K562 (cell line): Measurements from ENCODE around the gene TOGARAM2. TPM values are rescaled to one million over a fixed set of nuclear protein-coding genes. Genes with fewer than 3 reads are reported as not detected.
A peak's percentile ranks its signal among the peaks of the same experiment; 100 is the strongest.

ENCODE experiments used
- ATAC-seq: fragments of 200-7000 bp; cut with Tn5 transposase; 3 replicates; pipeline ENCODE4 v1.9.1; 2020; ENCODE audit warnings: moderate library complexity
- BruUV-seq: library from RNA; stranded (reverse); fragments of 400-500 nt; replicated peaks from 2 replicates; lab custom pipeline; 2021; lab: Mats Ljungman, UMichigan
- CTCF ChIA-PET: fragments of 300-600 bp; formaldehyde crosslinking; extraction: SDS; loops from one replicate; lab custom pipeline; 2021; ENCODE audit warnings: low intra/inter-chr PET ratio; lab: Yijun Ruan, JAX
- POLR2A ChIA-PET: fragments of 300-600, 350-650 bp; sonication (Branson Sonifier 250); formaldehyde crosslinking; extraction: SDS; loops from one replicate; lab custom pipeline; 2021; ENCODE audit warnings: antibody characterized with exemption, inconsistent platforms; lab: Yijun Ruan, JAX
- DNase-seq, 4 experiments: peaks; one replicate each; pipeline versions ENCODE4 v3.0.0 to v3.0.0-alpha.2; 2011 to 2018; ENCODE audit warnings: low spot score in 3 of 4, mixed read lengths in 3 of 4; ENCODE audit errors: extremely low read depth in 1 of 4
- FAIRE-seq: peaks from 2 replicates; lab custom pipeline; 2011; peaks lifted over from hg19 to GRCh38; lab: Jason Lieb, UNC
- H2AFZ ChIP-seq: 2 replicates; pipeline ENCODE4 v1.6.0; 2011; ENCODE audit warnings: low read depth, low read length, control low read depth, inconsistent platforms
- H3K27ac ChIP-seq: fragments of 200-600 bp; 3 replicates; pipeline ENCODE4 v1.8.0; 2011; ENCODE audit warnings: low read depth, mild to moderate bottlenecking, control low read depth, inconsistent platforms, low read length, moderate library complexity, mixed read lengths; ENCODE audit errors: extremely low read depth
- H3K27me3 ChIP-seq, 2 experiments: fragments of 300-600 bp in 1 of 2; 2 replicates in 1 of 2; 3 replicates in 1 of 2; pipeline versions ENCODE4 v1.6.0 to v1.8.0; 2011; ENCODE audit warnings: inconsistent platforms in 2 of 2, low read length in 2 of 2, mild to moderate bottlenecking in 1 of 2, mixed read lengths in 1 of 2, moderate library complexity in 1 of 2; ENCODE audit not compliant: control insufficient read depth in 2 of 2, insufficient read depth in 2 of 2
- H3K36me3 ChIP-seq: fragments of 300-600 bp; 3 replicates; pipeline ENCODE4 v1.8.0; 2011; ENCODE audit warnings: mild to moderate bottlenecking, low read length, inconsistent platforms; ENCODE audit not compliant: control insufficient read depth, insufficient read depth
- H3K4me1 ChIP-seq, 2 experiments: fragments of 200-600 bp in 1 of 2; replicated peaks in 1 of 2; 2 replicates in 1 of 2; 3 replicates in 1 of 2; pipeline versions ENCODE4 v1.5.1 to v1.8.0; 2011; ENCODE audit warnings: inconsistent platforms in 2 of 2, low read length in 2 of 2, mild to moderate bottlenecking in 1 of 2, mixed read lengths in 1 of 2, moderate library complexity in 1 of 2; ENCODE audit not compliant: control insufficient read depth in 2 of 2, insufficient read depth in 2 of 2
- H3K4me2 ChIP-seq: 2 replicates; pipeline ENCODE4 v1.6.1; 2011; ENCODE audit warnings: low read length, control low read depth, inconsistent platforms, mixed read lengths; ENCODE audit not compliant: insufficient read depth
- H3K4me3 ChIP-seq: fragments of 200-600 bp; sonication (generic), shearing (Covaris generic); 2 replicates; pipeline ENCODE4 v1.5.1; 2016; ENCODE audit warnings: control low read depth, inconsistent platforms
- H3K79me2 ChIP-seq: fragments of 200-600 bp; 3 replicates; pipeline ENCODE4 v1.8.0; 2011; ENCODE audit warnings: low read length, inconsistent platforms; ENCODE audit not compliant: control insufficient read depth, insufficient read depth
- H3K9ac ChIP-seq, 2 experiments: 2 replicates each; pipeline versions ENCODE4 v1.6.0 to v1.6.1; 2011; ENCODE audit warnings: low read depth in 2 of 2, low read length in 2 of 2, control low read depth in 1 of 2, inconsistent platforms in 1 of 2, mild to moderate bottlenecking in 1 of 2, mixed read lengths in 1 of 2; ENCODE audit not compliant: insufficient read depth in 1 of 2
- H3K9me1 ChIP-seq: one replicate; pipeline ENCODE4 v1.6.0; 2011; ENCODE audit warnings: inconsistent platforms, mild to moderate bottlenecking, low read length, moderate library complexity; ENCODE audit not compliant: control insufficient read depth, insufficient read depth
- H3K9me3 ChIP-seq: replicated peaks from 2 replicates; pipeline ENCODE4 v1.5.1; 2011; ENCODE audit warnings: low read depth, low read length, inconsistent platforms; ENCODE audit not compliant: control insufficient read depth, insufficient read depth
- H4K20me1 ChIP-seq: replicated peaks from 2 replicates; pipeline ENCODE4 v1.6.1; 2011; ENCODE audit warnings: low read length, inconsistent platforms, mixed read lengths; ENCODE audit not compliant: control insufficient read depth, insufficient read depth
- BCOR ChIP-seq: fragments of 450-650 bp; IDR thresholded peaks from 2 replicates; pipeline ENCODE4 v1.6.1; 2016
- TEAD1 ChIP-seq, 2 experiments: fragments of 450-650 bp in 1 of 2; sonication (generic) in 1 of 2; formaldehyde crosslinking; IDR thresholded peaks; 2 replicates each; pipeline versions ENCODE4 v1.4.0 to v1.8.0; 2020 to 2022; ENCODE audit warnings: mild to moderate bottlenecking in 2 of 2, missing genetic modification reagents in 1 of 2
- WGBS: fragments of 100-300 bp; shearing (Covaris generic); methylation state at CpG from one replicate; pipeline ENCODE4 v1.1.6; 2016; ENCODE audit warnings: low coverage, mixed read lengths; ENCODE audit not compliant: insufficient coverage; ENCODE audit errors: missing lambda C conversion rate; 5-methylcytosine and 5-hydroxymethylcytosine counted together
- in situ Hi-C: fragments of 300-500 bp; cut with MboI; formaldehyde crosslinking; loops from 4 replicates; pipeline ENCODE4 v1.15.0; 2018; ENCODE audit warnings: inconsistent platforms, mixed read lengths
- intact Hi-C: fragments of 100-400 bp; cut with micrococcal nuclease; formaldehyde crosslinking; loops from 2 replicates; pipeline ENCODE4 v1.14.2; 2022
- polyA plus RNA-seq, 8 experiments: library from polyadenylated mRNA; depleted of rRNA in 4 of 8; stranded (reverse) in 5 of 8; unstranded in 3 of 8; fragments of >200 nt; fragmentation: Nextera tagmentation in 2 of 8; fragmentation: Illumina TruSeq in 1 of 8; extraction: Ambion mirVana in 2 of 8; extraction: Trizol in 1 of 8; gene quantifications; 2 replicates each; pipeline versions ENCODE4 v1.2.1 to v1.2.3, GENCODE V29; 2011 to 2014; ENCODE audit warnings: inconsistent platforms in 1 of 8, missing spikeins in 1 of 8
- total RNA-seq, 7 experiments: library from RNA; depleted of rRNA in 6 of 7; stranded (reverse); fragments of >200 nt in 6 of 7; fragmentation: Illumina TruSeq in 2 of 7; extraction: Trizol in 2 of 7; gene quantifications; 2 replicates each; pipeline versions ENCODE4 v1.2.1 to v1.2.3, GENCODE V29; 2011 to 2021; ENCODE audit warnings: low replicate concordance in 1 of 7
- TF ChIP-seq, protein P1 (sequence below), 3 experiments: IDR thresholded peaks in 2 of 3; conservative IDR thresholded peaks in 1 of 3; 2 replicates each; pipeline ENCODE4 v1.5.1; 2011 to 2012; ENCODE audit warnings: low read length in 3 of 3, mild to moderate bottlenecking in 3 of 3, control low read depth in 2 of 3, improper control_type of control experiment in 1 of 3, inconsistent platforms in 1 of 3, low read depth in 1 of 3, mixed read lengths in 1 of 3, moderate library complexity in 1 of 3; ENCODE audit not compliant: insufficient read depth in 2 of 3
- TF ChIP-seq, protein P2 (sequence below), 2 experiments: IDR thresholded peaks; 2 replicates each; pipeline ENCODE4 v1.6.1; 2011; ENCODE audit warnings: borderline replicate concordance in 1 of 2, control low read depth in 1 of 2, low read depth in 1 of 2, low read length in 1 of 2, mild to moderate bottlenecking in 1 of 2, mixed read lengths in 1 of 2, moderate library complexity in 1 of 2; ENCODE audit not compliant: insufficient read depth in 1 of 2, insufficient read length in 1 of 2, poor library complexity in 1 of 2, severe bottlenecking in 1 of 2; ENCODE audit errors: extremely low read depth in 1 of 2
- TF ChIP-seq, protein P3 (sequence below), 2 experiments: fragments of 450-650 bp; IDR thresholded peaks; 2 replicates each; pipeline ENCODE4 v1.6.1; 2018; ENCODE audit warnings: mild to moderate bottlenecking in 2 of 2, low read depth in 1 of 2; ENCODE audit not compliant: partially characterized antibody in 2 of 2
- TF ChIP-seq, protein P4 (sequence below), 2 experiments: IDR thresholded peaks; 2 replicates each; pipeline ENCODE4 v1.6.1; 2012; ENCODE audit warnings: improper control_type of control experiment in 2 of 2, low read depth in 2 of 2, low read length in 2 of 2, borderline replicate concordance in 1 of 2

Gene TOGARAM2
- total and polyA plus RNA-seq, 9 of the 15 experiments (the other 6 are each of a cell fraction or from before 2014, with no cell fraction given), result not detected

DNA sequence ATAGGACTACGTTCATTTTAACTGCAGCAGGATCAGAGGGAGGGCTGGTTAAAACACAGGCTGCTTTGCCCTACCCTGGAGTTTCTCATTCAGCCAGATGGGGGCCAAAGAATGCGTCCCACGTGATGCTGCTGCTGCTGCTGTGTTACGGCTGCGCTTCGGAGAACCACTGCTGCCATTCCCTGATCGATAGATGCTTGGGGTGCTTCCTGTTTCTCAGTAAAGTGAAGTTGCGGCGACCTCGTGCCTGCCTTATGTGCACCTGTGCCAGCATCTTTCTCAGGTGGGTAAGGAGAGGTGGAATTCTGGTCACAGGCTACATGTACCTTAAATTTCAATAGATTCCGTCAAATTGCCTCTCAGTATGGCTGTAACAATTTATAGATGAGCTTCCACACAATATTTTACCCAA is 24.7 kb upstream of the TOGARAM2 start (continued):
- TF ChIP-seq, protein P1, sequence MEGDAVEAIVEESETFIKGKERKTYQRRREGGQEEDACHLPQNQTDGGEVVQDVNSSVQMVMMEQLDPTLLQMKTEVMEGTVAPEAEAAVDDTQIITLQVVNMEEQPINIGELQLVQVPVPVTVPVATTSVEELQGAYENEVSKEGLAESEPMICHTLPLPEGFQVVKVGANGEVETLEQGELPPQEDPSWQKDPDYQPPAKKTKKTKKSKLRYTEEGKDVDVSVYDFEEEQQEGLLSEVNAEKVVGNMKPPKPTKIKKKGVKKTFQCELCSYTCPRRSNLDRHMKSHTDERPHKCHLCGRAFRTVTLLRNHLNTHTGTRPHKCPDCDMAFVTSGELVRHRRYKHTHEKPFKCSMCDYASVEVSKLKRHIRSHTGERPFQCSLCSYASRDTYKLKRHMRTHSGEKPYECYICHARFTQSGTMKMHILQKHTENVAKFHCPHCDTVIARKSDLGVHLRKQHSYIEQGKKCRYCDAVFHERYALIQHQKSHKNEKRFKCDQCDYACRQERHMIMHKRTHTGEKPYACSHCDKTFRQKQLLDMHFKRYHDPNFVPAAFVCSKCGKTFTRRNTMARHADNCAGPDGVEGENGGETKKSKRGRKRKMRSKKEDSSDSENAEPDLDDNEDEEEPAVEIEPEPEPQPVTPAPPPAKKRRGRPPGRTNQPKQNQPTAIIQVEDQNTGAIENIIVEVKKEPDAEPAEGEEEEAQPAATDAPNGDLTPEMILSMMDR (IDR thresholded peaks at IDR 0.05 in 2 of 3, conservative IDR thresholded peaks at IDR 0.05 in 1 of 3; ENCODE audit: insufficient read depth in 2 of 3, low read depth in 1 of 3, low read length in 3 of 3), result peak; percentile 36 to 49 (median 41); a peak in 4 of 6 replicates
- TF ChIP-seq TEAD1 (CRISPR knock-in tag; IDR thresholded peaks at IDR 0.05), result peak in 1 of 2 experiments; percentile 90; a peak in 3 of 4 replicates
- TF ChIP-seq, protein P2, sequence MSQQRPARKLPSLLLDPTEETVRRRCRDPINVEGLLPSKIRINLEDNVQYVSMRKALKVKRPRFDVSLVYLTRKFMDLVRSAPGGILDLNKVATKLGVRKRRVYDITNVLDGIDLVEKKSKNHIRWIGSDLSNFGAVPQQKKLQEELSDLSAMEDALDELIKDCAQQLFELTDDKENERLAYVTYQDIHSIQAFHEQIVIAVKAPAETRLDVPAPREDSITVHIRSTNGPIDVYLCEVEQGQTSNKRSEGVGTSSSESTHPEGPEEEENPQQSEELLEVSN (IDR thresholded peaks at IDR 0.05; ENCODE audit: borderline replicate concordance in 1 of 2, extremely low read depth in 1 of 2, insufficient read depth in 1 of 2, insufficient read length in 1 of 2, low read depth in 1 of 2, low read length in 1 of 2, poor library complexity in 1 of 2, severe bottlenecking in 1 of 2), result peak in 1 of 2 experiments; percentile 22

DNA sequence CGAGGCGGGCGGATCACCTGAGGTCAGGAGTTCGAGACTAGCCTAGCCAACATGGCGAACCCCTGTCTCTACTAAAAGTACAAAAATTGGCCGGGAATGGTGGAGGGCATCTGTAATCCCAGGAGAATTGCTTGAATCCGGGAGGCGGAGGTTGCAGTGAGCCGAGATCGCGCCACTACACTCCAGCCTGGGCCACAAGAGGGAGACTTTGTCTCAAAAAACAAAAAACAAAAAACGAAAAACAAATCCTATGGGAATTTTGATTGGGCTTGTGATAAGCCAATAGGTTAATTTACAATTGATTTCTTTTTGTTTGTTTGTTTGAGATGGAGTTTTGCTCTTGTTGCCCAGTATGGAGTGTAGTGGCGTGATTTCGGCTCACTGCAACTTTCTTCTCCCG is 24.2 kb upstream of the TOGARAM2 start:
- H3K9me3 ChIP-seq, result no peaks in the 10 kb centered on the region
- H3K4me3 ChIP-seq, result 0 out of 2 replicates have a peak overlapping the region, but pooled peaks have one; percentile 6
- 0 out of 3 replicates have a peak, but pooled peaks have one; percentile 38 for ATAC-seq
- in situ Hi-C loops, result loop anchor here (5.0 to 25.0 kb wide), 3 partner anchors 135 to 1105 kb away; no protein-coding TSS in a partner anchor
- peak in 1 of 4 experiments; percentile 21 for DNase-seq
- peak overlapping the region; percentile 59; the same call in 1 of the 2 replicates for H3K4me2 ChIP-seq
- 19% methylated on average over 15 of the region's 15 CpGs for WGBS
- no peaks in the 10 kb centered on the region for H3K36me3 ChIP-seq
- no peak overlapping the region for H3K27ac ChIP-seq
- H4K20me1 ChIP-seq, result peaks cover 4% of the 10 kb centered on the region; the same call in 1 of the 2 replicates
- intact Hi-C loops, result loop anchor here (5.0 to 10.0 kb wide), 5 partner anchors 55 to 1118 kb away; no protein-coding TSS in a partner anchor
- H3K4me1 ChIP-seq, result peaks cover 5 to 6% of the 10 kb centered on the region in 2 experiments; a peak in 4 of 5 replicates
- H3K9ac ChIP-seq, result no peak overlapping the region
- H2AFZ ChIP-seq, result peak overlapping the region; percentile 26; the same call in 1 of the 2 replicates
- ChIA-PET POLR2A (interaction anchor here (0.7 kb wide), 1 partner anchor 12 kb away, joined by 3 read pairs; no protein-coding TSS in a partner anchor), CTCF (interaction anchor here (0.6 to 3.9 kb wide), 5 partner anchors 62 to 1070 kb away, joined by 3 to 48 read pairs (median 5); no protein-coding TSS in a partner anchor)
- no peaks in the 10 kb centered on the region for H3K9me1 ChIP-seq
- BruUV-seq, result no TSS peak
- H3K27me3 ChIP-seq, result peaks cover 16 to 18% of the 10 kb centered on the region in 2 experiments; a peak in 4 of 5 replicates
- H3K79me2 ChIP-seq, result no peaks in the 10 kb centered on the region
- peak; percentile 72 for FAIRE-seq
- TF ChIP-seq, protein P3, sequence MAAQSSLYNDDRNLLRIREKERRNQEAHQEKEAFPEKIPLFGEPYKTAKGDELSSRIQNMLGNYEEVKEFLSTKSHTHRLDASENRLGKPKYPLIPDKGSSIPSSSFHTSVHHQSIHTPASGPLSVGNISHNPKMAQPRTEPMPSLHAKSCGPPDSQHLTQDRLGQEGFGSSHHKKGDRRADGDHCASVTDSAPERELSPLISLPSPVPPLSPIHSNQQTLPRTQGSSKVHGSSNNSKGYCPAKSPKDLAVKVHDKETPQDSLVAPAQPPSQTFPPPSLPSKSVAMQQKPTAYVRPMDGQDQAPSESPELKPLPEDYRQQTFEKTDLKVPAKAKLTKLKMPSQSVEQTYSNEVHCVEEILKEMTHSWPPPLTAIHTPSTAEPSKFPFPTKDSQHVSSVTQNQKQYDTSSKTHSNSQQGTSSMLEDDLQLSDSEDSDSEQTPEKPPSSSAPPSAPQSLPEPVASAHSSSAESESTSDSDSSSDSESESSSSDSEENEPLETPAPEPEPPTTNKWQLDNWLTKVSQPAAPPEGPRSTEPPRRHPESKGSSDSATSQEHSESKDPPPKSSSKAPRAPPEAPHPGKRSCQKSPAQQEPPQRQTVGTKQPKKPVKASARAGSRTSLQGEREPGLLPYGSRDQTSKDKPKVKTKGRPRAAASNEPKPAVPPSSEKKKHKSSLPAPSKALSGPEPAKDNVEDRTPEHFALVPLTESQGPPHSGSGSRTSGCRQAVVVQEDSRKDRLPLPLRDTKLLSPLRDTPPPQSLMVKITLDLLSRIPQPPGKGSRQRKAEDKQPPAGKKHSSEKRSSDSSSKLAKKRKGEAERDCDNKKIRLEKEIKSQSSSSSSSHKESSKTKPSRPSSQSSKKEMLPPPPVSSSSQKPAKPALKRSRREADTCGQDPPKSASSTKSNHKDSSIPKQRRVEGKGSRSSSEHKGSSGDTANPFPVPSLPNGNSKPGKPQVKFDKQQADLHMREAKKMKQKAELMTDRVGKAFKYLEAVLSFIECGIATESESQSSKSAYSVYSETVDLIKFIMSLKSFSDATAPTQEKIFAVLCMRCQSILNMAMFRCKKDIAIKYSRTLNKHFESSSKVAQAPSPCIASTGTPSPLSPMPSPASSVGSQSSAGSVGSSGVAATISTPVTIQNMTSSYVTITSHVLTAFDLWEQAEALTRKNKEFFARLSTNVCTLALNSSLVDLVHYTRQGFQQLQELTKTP (IDR thresholded peaks at IDR 0.05; ENCODE audit: low read depth in 1 of 2, partially characterized antibody in 2 of 2), result no peak
- TF ChIP-seq BCOR, result 0 out of 2 replicates have a peak, but pooled peaks have one; percentile 9
- TF ChIP-seq, protein P4, sequence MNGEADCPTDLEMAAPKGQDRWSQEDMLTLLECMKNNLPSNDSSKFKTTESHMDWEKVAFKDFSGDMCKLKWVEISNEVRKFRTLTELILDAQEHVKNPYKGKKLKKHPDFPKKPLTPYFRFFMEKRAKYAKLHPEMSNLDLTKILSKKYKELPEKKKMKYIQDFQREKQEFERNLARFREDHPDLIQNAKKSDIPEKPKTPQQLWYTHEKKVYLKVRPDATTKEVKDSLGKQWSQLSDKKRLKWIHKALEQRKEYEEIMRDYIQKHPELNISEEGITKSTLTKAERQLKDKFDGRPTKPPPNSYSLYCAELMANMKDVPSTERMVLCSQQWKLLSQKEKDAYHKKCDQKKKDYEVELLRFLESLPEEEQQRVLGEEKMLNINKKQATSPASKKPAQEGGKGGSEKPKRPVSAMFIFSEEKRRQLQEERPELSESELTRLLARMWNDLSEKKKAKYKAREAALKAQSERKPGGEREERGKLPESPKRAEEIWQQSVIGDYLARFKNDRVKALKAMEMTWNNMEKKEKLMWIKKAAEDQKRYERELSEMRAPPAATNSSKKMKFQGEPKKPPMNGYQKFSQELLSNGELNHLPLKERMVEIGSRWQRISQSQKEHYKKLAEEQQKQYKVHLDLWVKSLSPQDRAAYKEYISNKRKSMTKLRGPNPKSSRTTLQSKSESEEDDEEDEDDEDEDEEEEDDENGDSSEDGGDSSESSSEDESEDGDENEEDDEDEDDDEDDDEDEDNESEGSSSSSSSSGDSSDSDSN (IDR thresholded peaks at IDR 0.05; ENCODE audit: borderline replicate concordance in 1 of 2, low read depth in 2 of 2, low read length in 2 of 2), result no peak
